ENCODE results near the gene YJEFN3.

YJEFN3 gene

GRCh38 chr19:19568802-19569756, 40.4 kb downstream of the YJEFN3 start:
- TF ChIP-seq L3MBTL2 (conservative IDR thresholded peaks at IDR 0.05) (no peak), LEF1 (IDR thresholded peaks at IDR 0.05; ENCODE audit: borderline replicate concordance) (no peak), TARDBP (IDR thresholded peaks at IDR 0.05) (no peak), SP1 (IDR thresholded peaks at IDR 0.05) (no peak), FOXK2 (IDR thresholded peaks at IDR 0.05) (no peak), ZNF384 (IDR thresholded peaks at IDR 0.05) (no peak), CTBP1 (IDR thresholded peaks at IDR 0.05; ENCODE audit: borderline replicate concordance) (no peak), FOXM1 (IDR thresholded peaks at IDR 0.05; ENCODE audit: borderline replicate concordance) (no peak), BHLHE40 (IDR thresholded peaks at IDR 0.05; ENCODE audit: borderline replicate concordance) (no peak), HDGF (IDR thresholded peaks at IDR 0.05; ENCODE audit: borderline replicate concordance) (no peak), NFRKB (IDR thresholded peaks at IDR 0.05) (no peak), ELF4 (IDR thresholded peaks at IDR 0.05) (no peak), FOXA1 (IDR thresholded peaks at IDR 0.05) (no peak), ARNT (IDR thresholded peaks at IDR 0.05) (no peak)
- TF ChIP-seq, protein P1, sequence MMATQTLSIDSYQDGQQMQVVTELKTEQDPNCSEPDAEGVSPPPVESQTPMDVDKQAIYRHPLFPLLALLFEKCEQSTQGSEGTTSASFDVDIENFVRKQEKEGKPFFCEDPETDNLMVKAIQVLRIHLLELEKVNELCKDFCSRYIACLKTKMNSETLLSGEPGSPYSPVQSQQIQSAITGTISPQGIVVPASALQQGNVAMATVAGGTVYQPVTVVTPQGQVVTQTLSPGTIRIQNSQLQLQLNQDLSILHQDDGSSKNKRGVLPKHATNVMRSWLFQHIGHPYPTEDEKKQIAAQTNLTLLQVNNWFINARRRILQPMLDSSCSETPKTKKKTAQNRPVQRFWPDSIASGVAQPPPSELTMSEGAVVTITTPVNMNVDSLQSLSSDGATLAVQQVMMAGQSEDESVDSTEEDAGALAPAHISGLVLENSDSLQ (IDR thresholded peaks at IDR 0.05), result no peak
- CTCF ChIA-PET, result interaction anchor here (1.7 kb wide), 1 partner anchor 15 kb away, joined by 8 read pairs; no protein-coding TSS in a partner anchor

GRCh38 chr19:19570571-19570970, 41.9 kb downstream of the YJEFN3 start:
- CTCF ChIA-PET, result interaction anchor here (1.0 kb wide), 1 partner anchor 16 kb away, joined by 3 read pairs; no protein-coding TSS in a partner anchor

More at GRCh38 chr19:19568802-19569756, 40.4 kb downstream of the YJEFN3 start:
- POLR2A ChIA-PET, result no interaction called here
- no peak for DNase-seq (ENCODE audit: extremely low spot score)

GRCh38 chr19:19571071-19571786, 42.5 kb downstream of the YJEFN3 start:
- ChIA-PET POLR2A (no interaction called here), CTCF (interaction anchor here (1.0 kb wide), 1 partner anchor 17 kb away, joined by 3 read pairs; no protein-coding TSS in a partner anchor)
- DNase-seq (ENCODE audit: extremely low spot score), result no peak
- no peak for TF ChIP-seq SP1 (IDR thresholded peaks at IDR 0.05)
- no peak for TF ChIP-seq CTBP1 (IDR thresholded peaks at IDR 0.05; ENCODE audit: borderline replicate concordance)
- no peak for TF ChIP-seq FOXM1 (IDR thresholded peaks at IDR 0.05; ENCODE audit: borderline replicate concordance)
- TF ChIP-seq FOXK2 (IDR thresholded peaks at IDR 0.05), result no peak
- no peak for TF ChIP-seq L3MBTL2 (conservative IDR thresholded peaks at IDR 0.05)
- no peak for TF ChIP-seq HDGF (IDR thresholded peaks at IDR 0.05; ENCODE audit: borderline replicate concordance)
- TF ChIP-seq ARNT (IDR thresholded peaks at IDR 0.05), result no peak
- no peak for TF ChIP-seq BHLHE40 (IDR thresholded peaks at IDR 0.05; ENCODE audit: borderline replicate concordance)
- TF ChIP-seq, protein P1 (IDR thresholded peaks at IDR 0.05), result no peak

More at GRCh38 chr19:19570571-19570970, 41.9 kb downstream of the YJEFN3 start:
- no peak for TF ChIP-seq SP1 (IDR thresholded peaks at IDR 0.05)
- no peak for TF ChIP-seq CTBP1 (IDR thresholded peaks at IDR 0.05; ENCODE audit: borderline replicate concordance)
- TF ChIP-seq L3MBTL2 (conservative IDR thresholded peaks at IDR 0.05), result no peak
- TF ChIP-seq FOXM1 (IDR thresholded peaks at IDR 0.05; ENCODE audit: borderline replicate concordance), result no peak
- TF ChIP-seq FOXA1 (IDR thresholded peaks at IDR 0.05), result no peak
- TF ChIP-seq NFRKB (IDR thresholded peaks at IDR 0.05), result no peak
- no peak for TF ChIP-seq ZNF384 (IDR thresholded peaks at IDR 0.05)
- TF ChIP-seq FOXK2 (IDR thresholded peaks at IDR 0.05), result no peak
- TF ChIP-seq HDGF (IDR thresholded peaks at IDR 0.05; ENCODE audit: borderline replicate concordance), result no peak
- TF ChIP-seq TARDBP (IDR thresholded peaks at IDR 0.05), result no peak
- TF ChIP-seq ARNT (IDR thresholded peaks at IDR 0.05), result no peak
- no peak for TF ChIP-seq ELF4 (IDR thresholded peaks at IDR 0.05)
- TF ChIP-seq LEF1 (IDR thresholded peaks at IDR 0.05; ENCODE audit: borderline replicate concordance), result no peak
- DNase-seq (ENCODE audit: extremely low spot score), result no peak
- POLR2A ChIA-PET, result no interaction called here

DNA sequence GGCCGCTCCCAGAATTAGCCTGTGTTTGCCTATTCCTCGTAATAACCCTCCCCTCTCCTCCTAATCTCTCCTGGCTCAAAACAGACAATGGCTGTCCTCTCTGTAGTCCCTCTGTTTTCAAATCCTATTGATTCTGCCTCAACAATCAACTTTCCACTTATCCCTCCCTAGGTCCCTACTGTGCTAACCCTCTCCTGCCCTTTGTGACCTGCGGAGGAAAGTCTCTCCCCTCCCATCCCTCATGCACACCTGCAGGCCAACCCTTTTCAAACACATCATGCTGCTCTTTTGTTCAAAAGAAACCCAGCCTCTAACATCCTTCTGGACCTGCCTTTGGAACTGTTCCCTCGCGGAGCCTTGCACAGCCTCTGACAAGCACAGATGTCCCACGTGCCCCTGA, 46.7 kb downstream of the YJEFN3 start:
- no peak for DNase-seq (ENCODE audit: extremely low spot score)
- ChIA-PET CTCF (interaction anchor here (1.6 kb wide), 1 partner anchor 21 kb away, joined by 10 read pairs; no protein-coding TSS in a partner anchor), POLR2A (no interaction called here)
- no peak for TF ChIP-seq BHLHE40 (IDR thresholded peaks at IDR 0.05; ENCODE audit: borderline replicate concordance)
- TF ChIP-seq ZNF384 (IDR thresholded peaks at IDR 0.05), result no peak
- TF ChIP-seq HDGF (IDR thresholded peaks at IDR 0.05; ENCODE audit: borderline replicate concordance), result no peak
- TF ChIP-seq TARDBP (IDR thresholded peaks at IDR 0.05), result no peak
- no peak for TF ChIP-seq CTBP1 (IDR thresholded peaks at IDR 0.05; ENCODE audit: borderline replicate concordance)
- TF ChIP-seq SUZ12 (IDR thresholded peaks at IDR 0.05), result no peak
- TF ChIP-seq NFRKB (IDR thresholded peaks at IDR 0.05), result no peak
- TF ChIP-seq SP1 (IDR thresholded peaks at IDR 0.05), result no peak
- no peak for TF ChIP-seq LEF1 (IDR thresholded peaks at IDR 0.05; ENCODE audit: borderline replicate concordance)
- no peak for TF ChIP-seq FOXK2 (IDR thresholded peaks at IDR 0.05)
- TF ChIP-seq ARNT (IDR thresholded peaks at IDR 0.05), result no peak
- TF ChIP-seq L3MBTL2 (conservative IDR thresholded peaks at IDR 0.05), result no peak

DNA sequence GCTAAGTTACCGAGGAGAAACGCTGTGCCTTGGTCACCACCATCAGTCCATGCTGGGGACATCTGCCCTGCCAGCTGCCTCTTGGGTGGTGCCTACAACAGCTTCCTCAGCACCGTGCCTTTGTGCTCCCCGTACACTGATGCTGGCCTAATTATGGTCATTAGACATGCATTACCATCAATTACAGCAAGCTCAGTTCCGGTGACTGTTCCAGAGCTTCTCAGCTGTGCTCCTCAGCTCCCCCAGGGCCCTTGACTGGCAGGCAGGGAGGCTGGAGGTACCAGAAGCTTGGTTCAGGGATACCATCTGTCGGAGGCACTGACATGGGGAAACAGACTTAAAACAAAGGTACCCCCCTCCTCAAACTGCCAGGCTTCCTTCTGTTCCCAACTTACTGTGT, 49.5 kb downstream of the YJEFN3 start:
- CTCF ChIA-PET, result no interaction called here

More for the DNA sequence above, 49.5 kb downstream of the YJEFN3 start:
- TF ChIP-seq BHLHE40 (IDR thresholded peaks at IDR 0.05; ENCODE audit: borderline replicate concordance) (no peak), ELF4 (IDR thresholded peaks at IDR 0.05) (no peak), L3MBTL2 (conservative IDR thresholded peaks at IDR 0.05) (no peak), LEF1 (IDR thresholded peaks at IDR 0.05; ENCODE audit: borderline replicate concordance) (no peak), SUZ12 (IDR thresholded peaks at IDR 0.05) (no peak), FOXK2 (IDR thresholded peaks at IDR 0.05) (no peak), NFRKB (IDR thresholded peaks at IDR 0.05) (no peak), TARDBP (IDR thresholded peaks at IDR 0.05) (no peak), ARNT (IDR thresholded peaks at IDR 0.05) (no peak), ZNF384 (IDR thresholded peaks at IDR 0.05) (no peak), CTBP1 (IDR thresholded peaks at IDR 0.05; ENCODE audit: borderline replicate concordance) (no peak), FOXM1 (IDR thresholded peaks at IDR 0.05; ENCODE audit: borderline replicate concordance) (no peak), SP1 (IDR thresholded peaks at IDR 0.05) (no peak), FOXA1 (IDR thresholded peaks at IDR 0.05) (no peak), HDGF (IDR thresholded peaks at IDR 0.05; ENCODE audit: borderline replicate concordance) (no peak)
- TF ChIP-seq, protein P1 (IDR thresholded peaks at IDR 0.05), result no peak
- POLR2A ChIA-PET, result interaction anchor here (0.7 kb wide), 1 partner anchor 287 kb away, joined by 3 read pairs; no protein-coding TSS in a partner anchor
- no peak for DNase-seq (ENCODE audit: extremely low spot score)

Measured in HEK293T (cell line).